GM19035 (cell line): Measurements from ENCODE around the gene WIPF3.
"Not testable (repeated sequence)": the region's sequence is repeated elsewhere in the genome, so short reads cannot be mapped to it uniquely, and the experiment has no call there.

ENCODE experiments used
- ATAC-seq: cut with Tn5 transposase; IDR thresholded peaks from one replicate; pipeline ENCODE4 v1.9.1; 2021; ENCODE audit not compliant: unreplicated experiment

The WIPF3 gene

DNA sequence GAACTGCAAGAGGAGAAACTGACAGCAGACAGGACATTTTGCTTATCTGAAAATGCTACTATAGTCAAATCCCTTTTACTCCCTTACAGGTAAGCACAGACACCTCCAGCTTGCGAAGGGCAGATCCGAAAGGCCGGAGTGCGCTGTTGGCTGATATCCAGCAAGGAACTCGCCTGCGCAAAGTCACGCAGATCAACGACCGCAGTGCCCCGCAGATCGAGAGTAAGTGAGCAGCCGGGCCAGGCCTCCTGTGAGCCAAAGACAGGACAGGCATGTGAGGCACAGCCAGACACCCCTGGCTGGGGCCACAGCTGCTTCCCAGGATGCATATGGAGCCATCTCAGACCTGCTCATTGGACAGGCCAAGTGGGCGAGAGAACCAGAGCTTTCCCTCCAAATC is 69.4 kb downstream of the WIPF3 start:
- no peak for ATAC-seq

DNA sequence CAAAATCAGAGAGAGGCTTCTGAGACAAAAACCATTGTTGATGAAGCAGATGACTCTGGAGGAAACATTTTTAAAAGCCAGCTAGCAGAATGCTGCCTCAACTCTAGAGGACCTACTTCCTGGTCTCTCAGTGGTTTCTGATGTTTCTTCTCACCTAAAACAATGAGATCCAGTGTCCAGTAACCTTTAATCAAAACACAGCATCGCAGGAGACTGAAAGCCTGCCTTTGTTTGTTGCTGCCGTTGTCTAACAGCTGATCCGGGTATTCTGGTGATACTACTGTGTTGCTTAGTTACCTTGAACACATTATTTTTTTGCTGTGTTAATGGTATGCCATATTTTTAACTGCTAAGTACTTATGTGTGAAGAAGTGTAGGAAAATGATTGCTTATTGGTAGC is 70.9 kb downstream of the WIPF3 start:
- no peak for ATAC-seq

DNA sequence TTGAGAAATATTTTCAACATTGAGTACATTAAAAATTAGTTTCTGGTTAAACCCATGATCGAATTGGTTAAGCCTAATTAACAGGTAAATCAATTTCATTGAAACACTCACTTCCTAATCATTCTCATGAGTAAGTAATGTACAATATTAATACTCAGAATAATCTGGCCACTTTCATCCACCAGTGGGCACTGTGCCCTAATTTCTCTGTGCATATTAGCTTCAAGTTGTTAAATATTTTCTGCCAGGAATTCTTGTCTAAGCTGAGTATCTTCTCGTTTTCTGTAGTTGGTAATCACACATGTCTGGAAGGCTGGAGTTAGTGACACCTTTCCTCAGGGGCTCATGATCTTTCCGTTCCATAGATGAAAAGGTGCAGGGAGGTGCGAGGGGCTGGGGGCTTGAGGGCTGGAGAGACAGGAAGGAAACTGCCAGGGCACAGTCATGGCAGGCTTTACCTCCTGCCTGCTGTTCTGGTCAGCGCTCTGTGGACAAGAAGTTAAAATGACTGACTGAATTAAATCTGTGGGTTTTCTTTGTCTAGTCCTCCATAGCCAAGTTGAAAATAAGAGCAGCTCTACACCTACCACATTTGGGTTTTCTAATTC is 71.9 kb downstream of the WIPF3 start:
- ATAC-seq = no peak

DNA sequence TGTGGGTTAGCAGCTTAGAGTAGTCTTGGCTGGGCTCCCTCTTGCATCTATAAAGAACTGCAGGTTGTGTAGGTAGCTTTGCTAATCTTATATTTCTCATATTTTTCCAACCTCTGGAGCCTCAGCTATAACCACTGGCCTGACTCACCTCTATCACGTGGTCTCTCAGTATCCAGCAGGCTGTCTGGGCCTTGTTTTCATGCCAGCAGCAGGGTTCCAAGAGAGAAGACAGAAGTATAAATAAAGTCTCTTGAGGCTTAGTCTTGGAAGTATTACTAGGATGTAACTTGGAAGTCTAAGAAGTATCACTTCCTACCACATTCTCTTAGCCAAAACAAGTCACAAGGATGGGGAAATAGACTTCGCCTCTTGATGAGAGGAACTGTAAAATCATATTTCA is 73.3 kb downstream of the WIPF3 start:
- no peak for ATAC-seq

DNA sequence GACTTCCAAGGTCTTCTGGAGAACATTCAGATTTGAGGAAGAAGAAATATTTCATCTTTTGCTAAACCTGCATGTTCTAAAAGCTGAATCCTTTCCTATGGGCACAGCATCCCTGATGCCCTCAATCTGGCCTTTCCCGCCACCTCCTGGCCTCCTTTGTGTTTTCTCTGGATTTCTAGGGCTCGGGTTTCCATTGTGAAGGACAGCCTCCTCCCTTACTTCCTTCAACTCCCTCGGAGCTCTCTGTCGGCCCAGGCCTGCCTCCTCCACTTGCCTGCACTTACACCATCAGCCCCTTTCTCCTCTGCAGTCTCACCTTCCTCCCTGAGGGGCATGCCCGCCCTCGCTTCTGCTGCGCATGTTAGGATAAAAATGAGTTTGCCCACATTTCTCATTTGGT is 75.4 kb downstream of the WIPF3 start:
- ATAC-seq = no peak

DNA sequence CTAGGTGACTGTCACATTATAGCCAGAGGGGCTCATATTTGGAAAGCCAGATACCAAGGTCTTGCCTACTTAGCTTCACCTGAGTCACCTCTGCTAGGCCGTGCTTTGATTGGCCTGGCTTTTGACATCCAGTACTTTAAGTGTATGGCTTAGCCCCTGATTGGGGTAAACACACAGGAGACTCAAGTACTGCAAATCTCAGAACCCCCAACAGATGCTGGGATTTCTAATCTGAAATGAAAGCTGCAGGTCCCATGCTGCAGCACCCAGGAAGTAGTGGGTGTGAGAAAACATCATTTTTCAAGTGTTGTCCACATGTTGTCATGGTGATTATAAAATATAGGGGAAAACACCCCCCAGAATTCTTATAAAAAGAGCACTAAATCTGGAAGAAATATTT is 76.2 kb downstream of the WIPF3 start:
- ATAC-seq = no peak

DNA sequence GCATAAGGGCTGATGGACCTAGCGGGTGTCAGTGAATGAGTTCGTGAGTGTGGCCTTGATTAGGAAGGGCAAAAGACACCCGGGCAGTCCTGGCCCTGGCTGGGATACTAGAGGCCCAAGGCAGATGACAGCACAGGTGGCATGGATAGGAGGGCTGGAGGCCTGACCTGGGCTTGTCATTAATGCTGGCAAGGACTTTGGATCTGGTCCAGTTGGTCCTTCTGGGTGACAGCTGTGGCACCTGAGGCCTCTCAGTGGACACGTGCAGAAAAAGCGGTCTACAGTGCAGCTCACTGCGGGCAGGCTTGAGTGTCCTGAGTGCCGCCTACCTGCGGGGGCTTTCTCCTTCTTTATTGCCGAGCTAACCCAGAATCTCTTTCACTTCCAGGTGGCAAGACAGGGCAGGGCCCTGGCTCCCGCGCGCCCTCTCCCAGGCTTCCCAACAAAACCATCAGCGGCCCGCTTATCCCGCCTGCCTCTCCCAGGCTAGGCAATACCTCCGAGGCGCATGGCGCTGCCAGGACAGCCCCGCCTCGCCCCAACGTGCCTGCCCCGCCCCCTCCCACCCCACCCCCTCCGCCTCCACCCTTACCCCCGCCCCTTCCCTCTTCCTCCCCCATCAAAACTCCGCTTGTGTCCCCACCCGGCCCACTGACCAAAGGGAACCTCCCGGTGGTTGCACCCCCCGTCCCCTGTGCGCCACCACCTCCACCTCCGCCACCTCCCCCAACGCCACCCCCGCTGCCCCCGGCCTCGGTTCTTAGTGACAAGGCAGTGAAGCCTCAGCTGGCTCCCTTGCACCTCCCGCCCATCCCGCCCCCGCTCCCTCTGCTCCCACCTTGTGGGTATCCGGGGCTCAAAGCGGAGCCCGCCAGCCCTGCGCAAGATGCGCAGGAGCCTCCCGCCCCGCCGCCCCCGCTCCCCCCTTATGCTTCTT is 77.4 kb downstream of the WIPF3 start:
- ATAC-seq = no peak

DNA sequence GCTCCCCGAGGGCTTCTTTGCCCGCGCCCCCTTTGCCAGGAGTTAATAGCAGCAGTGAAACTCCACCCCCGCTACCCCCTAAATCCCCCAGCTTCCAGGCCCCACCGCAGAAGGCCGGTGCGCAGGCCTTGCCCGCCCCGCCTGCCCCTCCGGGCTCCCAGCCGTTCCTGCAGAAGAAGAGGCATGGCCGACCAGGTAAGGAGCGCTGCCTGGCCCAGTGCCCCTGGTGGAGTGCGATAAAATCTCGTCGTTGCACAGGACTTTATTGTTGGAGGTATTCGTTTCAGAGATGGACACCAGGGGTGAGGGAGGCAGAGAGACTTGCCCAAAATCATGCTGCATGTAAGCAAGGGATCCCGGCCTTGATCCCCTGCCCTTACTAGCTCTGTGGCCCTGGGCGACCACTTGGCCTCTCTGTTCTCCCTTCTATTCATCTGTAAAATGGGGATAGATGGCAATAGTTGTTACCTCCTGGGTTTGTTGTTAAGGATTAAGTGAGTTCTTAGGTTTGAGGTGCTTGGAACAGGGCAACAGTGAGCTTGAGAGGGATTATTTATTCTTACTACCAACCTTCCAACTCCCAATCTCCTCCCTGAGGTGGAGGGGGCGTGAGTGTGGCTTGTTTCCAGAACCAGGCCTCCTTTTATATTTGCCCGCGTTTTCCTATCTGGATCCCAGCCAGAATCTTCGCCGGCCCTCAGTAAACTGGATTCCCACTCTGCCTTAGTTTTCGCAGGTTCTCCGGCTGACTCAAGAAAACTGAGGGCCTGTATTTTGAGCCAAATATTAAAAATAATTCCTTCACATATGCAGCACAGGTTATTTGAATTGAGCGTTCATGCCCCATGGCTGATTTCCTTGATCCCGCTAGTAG is 78.3 kb downstream of the WIPF3 start:
- ATAC-seq = no peak

DNA sequence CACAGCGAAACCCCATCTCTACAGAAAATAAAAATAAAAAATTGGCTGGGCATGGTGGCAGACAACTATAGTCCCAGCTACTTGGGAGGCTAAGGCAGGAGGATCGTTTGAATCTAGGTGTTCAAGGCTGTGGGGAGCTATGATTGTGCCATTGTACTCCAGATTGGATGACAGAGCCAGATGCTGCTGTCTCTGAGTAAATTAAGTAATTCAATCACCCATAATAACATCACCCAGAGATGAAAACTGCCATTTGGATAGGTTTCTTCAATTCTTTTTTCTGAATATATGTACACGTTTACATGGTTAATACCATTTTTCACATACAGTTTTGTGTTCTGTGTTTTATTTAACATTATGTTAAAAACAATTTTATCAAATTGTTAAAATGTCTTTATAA is 79.3 kb downstream of the WIPF3 start:
- no peak for ATAC-seq

DNA sequence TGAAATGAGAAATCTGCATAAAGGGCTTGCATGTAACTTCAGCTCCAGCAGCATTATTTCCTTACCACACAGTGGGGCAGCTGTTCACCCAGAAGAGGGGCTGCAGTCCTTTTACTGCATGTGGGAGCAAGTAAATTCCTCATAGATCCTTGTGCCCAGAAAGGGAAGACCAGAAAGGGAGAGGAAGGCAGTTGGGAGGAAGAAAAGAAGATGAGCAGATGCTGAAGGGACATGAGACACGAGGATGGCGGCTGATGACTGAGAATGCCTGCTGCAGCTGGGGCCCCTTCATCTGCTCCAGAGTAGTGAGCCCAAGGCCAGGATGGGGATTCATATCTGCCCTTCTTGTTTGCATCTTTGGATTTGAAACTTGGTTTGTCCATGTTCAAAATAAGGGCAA is 80.5 kb downstream of the WIPF3 start:
- no peak for ATAC-seq

DNA sequence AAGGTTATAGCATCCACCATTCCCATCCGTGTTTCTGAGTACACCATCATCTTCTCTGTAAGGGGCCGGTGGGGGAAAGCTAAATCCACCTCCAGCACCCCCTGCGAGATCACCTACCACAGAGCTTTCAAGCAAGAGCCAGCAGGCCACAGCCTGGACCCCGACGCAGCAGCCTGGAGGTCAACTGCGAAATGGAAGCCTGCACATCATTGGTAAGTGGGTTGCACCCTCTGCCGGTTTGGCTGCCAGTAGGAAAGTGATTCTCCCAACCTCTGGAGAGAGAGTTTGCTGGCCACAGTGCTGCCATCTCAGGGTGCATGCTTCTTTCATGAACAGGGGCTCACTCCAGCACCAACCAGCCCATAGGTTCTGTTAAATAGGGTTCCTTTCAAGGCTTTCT is 81.7 kb downstream of the WIPF3 start:
- no peak for ATAC-seq

DNA sequence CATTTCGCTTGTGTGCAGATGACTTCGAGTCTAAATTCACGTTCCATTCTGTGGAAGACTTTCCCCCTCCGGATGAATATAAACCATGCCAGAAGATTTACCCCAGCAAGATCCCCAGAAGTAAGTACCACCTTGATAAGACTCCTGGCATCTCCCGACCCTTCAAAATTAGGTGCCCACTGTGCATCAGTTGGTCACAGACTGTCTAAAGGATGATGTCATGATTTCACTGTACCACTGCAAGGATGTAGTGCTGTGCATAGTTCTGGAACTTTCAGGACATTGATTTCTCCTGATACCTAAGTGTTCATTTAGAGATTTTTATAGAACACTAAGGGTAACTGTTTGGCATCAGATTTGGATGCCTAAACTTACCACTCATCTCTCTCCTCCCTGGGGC is 83.0 kb downstream of the WIPF3 start:
- no peak for ATAC-seq

DNA sequence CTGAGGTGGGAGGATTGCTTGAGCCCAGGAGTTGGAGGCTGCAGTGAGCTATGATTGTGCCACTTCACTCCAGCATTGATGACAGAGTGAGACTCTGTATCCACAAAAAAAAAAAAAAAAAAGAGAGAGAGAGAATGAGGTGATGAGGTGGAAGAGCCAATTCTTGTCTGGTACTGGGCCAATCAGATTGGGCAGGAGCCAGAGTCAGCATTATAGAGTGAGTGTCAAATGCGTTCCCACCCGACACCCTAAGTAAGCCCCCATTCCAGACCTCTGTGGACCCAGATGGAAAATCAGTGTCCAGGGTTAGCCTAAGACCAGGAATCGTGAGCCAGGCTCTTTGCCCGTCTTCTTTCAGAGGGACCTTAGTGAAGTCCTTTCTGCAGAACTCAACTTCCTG is 83.9 kb downstream of the WIPF3 start:
- no peak for ATAC-seq

DNA sequence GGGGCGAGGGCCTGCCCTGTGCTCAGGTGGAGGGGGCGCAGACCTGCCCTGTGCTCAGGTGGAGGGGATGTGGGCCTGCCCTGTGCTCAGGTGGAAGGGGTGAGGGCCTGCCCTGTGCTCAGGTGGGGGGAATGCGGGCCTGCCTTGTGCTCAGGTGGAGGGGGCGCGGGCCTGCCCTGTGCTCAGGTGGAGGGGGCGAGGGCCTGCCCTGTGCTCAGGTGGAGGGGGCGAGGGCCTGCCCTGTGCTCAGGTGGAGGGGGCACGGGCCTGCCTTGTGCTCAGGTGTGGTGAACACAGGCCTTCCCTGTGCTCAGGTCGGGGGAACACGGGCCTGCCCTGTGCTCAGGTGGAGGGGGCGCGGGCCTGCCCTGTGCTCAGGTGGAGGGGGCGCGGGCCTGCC is 84.5 kb downstream of the WIPF3 start:
- not testable (repeated sequence) for ATAC-seq

DNA sequence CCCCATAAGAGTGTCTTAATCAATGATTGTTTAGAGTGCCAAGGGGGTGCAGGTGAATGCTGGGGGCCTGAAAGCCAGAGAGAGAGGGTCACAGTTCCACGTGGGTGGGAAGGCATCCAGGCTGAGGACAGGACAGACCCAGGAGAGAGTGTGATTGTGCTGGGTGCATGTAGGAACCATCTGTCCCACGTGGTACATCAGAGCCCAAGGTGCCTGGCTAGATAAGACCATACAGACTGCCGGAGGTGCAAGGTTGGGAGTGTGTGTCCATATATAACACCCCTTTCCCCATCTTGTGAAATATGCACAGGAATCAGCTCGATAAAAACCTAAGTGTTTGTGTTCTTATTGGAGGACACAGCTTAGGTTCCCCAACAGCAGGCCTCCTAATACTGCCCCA is 85.5 kb downstream of the WIPF3 start:
- ATAC-seq = no peak

DNA sequence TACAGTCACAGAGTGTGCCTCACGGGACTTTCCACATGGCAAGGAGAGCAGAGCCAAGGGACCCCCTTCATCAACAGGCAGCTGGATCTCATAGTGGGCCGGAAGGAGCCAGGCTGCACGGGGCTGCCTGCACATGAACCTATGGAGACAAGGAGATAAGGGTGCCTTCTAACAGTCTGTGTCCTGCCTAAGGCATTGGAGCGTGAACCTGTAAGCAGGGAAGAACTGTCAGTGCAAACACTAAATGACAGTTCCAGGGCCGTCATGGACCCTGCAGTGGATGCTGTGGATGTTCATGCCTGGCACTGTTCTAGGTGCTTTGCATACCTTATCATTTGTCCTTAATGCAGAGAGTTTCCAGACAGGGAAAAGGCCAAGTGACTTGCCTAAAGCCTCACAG is 85.9 kb downstream of the WIPF3 start:
- no peak for ATAC-seq

DNA sequence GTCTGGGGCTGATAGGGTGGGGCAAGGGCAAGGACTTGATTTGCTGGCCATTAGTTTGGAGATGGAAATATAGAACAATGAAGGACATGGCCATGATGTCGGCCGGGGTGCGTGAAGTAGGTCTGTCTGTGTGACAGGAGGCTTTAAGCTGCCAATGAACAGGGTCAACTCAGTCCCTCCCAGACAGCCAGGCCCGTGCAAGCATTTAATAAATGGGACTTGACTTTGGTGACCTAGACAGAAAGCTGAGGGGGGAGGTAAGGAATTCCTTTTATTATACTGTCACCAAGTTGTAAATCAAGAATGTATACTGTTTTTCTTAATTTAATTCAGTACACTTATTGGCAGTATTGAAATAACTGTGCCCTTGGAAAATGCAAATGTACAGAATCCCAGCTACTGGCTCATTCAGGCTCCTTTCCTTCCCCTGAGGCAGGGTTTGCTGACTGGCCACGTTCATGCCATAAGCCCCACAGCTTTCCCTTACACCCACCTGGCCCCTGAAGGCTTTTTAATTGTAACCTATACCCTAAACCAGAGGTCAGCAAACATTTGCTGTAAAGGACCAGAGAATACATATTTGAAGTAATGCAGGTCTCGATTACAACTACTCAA is 87.2 kb downstream of the WIPF3 start:
- ATAC-seq = no peak

DNA sequence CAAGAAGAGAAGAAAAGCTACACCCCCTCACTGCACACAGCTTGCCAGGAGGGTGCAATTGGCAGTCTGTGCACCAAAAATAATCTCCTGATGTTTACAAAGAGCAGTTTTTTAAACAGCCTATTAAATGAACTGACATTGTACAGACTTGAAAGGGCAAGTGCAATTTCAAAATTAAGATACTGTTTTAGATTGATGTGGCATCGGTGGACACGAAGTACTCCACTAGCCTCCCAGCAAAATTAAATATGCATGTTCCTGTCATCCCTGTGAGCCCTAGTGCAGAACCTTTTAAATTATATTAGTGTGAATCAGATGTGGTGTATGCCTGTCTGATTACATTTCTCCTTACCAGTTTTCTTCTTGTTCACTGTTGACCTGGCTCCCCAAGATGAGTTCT is 87.9 kb downstream of the WIPF3 start:
- no peak for ATAC-seq

DNA sequence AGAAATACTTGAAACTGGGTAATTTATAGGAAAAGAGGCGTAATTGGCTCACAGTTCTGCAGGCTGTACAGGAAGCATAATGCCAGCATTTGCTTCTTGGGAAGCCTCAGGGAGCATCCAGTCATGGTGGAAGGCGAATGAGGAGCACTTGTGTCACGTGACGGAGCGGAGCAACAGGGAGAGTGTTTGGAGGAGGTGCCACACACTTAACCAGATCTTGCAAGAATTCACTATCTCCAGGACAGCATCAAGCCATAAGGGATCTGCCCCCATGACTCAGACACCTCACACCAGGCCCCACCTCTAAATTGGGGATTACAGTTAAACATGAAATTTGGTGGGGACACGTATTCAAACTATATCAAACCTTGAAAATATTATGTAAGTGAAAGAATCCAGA is 89.3 kb downstream of the WIPF3 start:
- no peak for ATAC-seq

DNA sequence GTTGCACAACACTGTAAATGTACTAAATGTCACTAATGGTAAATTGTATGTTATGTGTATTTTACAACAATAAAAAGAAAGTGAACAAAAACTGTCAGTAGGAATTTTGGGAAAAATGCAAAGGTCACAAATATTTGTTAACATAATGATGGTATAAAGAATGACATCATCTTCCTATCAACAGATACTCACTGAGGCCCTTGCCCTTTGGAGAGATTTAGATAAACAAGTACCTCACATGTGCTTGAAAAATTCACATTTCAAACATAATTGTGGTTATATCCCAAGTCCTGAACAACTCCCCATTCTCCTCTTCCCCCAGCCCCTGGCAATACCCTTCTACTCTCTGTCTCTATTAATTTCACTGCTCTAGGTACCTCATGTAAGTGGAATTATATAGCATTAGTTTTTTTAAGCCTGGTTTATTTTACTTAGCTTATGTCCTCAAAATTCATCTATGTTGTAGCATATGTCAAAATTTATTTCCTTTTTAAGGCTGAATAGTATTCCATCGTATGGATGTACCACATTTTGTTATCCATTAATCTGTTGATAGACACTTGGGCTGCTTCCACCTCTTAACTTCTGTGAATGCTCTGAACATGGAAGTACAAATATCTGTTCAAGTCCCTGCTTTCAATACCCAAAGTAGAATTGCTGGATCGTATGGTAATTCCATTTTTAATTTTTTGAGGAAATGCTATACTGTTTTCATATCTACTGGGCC is 90.5 kb downstream of the WIPF3 start:
- no peak for ATAC-seq

DNA sequence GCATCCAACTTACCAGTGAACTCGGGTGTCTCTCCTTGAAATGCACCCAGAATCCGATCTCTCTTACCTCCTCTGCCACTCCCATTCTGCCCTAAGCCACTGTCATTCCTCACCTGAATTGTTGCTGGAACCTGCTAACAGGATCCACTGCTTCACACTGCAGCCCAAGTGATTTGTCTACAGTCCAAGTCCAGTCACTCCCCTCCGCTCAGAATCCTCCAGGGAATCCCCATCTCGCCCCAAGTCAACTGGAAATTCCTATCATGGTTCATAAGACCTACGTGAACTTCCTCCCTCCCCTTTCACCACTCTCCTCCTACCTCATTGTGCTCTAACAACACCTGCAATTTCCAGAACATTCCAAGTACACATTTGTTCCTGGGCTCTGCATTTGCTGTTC is 92.0 kb downstream of the WIPF3 start:
- ATAC-seq = no peak
